ENCODE measurements around the gene ZNF512B. TPM values are rescaled to one million over a fixed set of nuclear protein-coding genes. Genes with fewer than 3 reads are reported as not detected.
"Not testable (repeated sequence)": the region's sequence is repeated elsewhere in the genome, so short reads cannot be mapped to it uniquely, and the experiment has no call there.

Gene ZNF512B
- total and polyA plus RNA-seq, 7 donors, result 3.3 to 14.4 (median 10.0) TPM

- DNase-seq (peak; percentile 73 to 79), ATAC-seq (peak; percentile 25 to 65 (median 42))
- 11 to 20% (median 15%) methylated on average over 30 to 52 of the region's 52 CpGs for WGBS, 3 donors
- peaks cover 20% of the 10 kb centered on the region for H3K4me1 ChIP-seq
- H3K27me3 ChIP-seq (ENCODE audit: insufficient read depth in 3 of 3, low read length in 2 of 3), result peaks cover 0 to 3% (median 0%) of the 10 kb centered on the region in 3 donors
- peak overlapping the region; percentile 62 for H3K4me3 ChIP-seq
- TF ChIP-seq CTCF (IDR thresholded peaks at IDR 0.05), result no peak
- H3K9me3 ChIP-seq, result no peaks in the 10 kb centered on the region
- H3K27ac ChIP-seq, result peak overlapping the region; percentile 44
- intact Hi-C loops (cut with DNase I), result no loop called here
- peaks cover 2 to 8% of the 10 kb centered on the region in 2 donors for H3K36me3 ChIP-seq (ENCODE audit: insufficient read depth in 1 of 2, low read depth in 1 of 2)
Observed at GRCh38 chr20:63978319-63979228, 8.8 kb upstream of the ZNF512B start.

DNA sequence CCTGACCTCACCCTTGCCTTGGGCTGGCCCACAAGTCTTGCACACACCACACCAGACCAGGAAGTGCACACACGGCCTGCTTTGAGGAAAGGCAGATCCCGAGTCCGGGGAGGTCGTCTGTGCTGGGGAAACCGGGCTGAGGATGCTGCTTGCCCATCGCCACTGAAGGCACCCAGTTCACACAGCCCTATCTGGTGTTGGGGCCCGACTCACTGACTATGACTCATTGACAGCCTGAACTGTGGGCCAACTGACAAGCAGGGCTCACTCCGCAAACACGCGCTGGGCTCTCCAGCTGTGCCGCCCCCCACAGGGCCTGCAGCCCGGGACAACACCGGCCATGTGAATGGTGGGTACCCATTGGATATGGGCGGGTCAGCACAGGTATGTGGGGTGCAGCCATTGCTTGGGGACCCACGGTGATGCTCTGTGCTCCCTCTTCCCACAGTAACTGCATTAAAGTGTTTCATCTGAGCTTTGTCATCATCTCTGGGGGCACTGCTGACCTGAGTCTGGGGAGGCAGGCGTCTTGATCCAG, 8.1 kb upstream of the ZNF512B start:
- WGBS, 3 donors, result 67 to 77% (median 67%) methylated on average over 16 of the region's 16 CpGs
- Histone ChIP-seq H3K4me1 (peaks cover 19% of the 10 kb centered on the region), H3K36me3 (ENCODE audit: insufficient read depth in 1 of 2, low read depth in 1 of 2) (peaks cover 0 to under 1% of the 10 kb centered on the region in 2 donors), H3K9me3 (no peaks in the 10 kb centered on the region), H3K4me3 (no peak overlapping the region), H3K27ac (no peak overlapping the region), H3K27me3 (ENCODE audit: insufficient read depth in 3 of 3, low read length in 2 of 3) (peaks cover 0 to 3% (median 0%) of the 10 kb centered on the region in 3 donors)
- TF ChIP-seq CTCF (IDR thresholded peaks at IDR 0.05), result no peak
- intact Hi-C loops (cut with DNase I), result no loop called here
- ATAC-seq (no peak), DNase-seq (no peak)

DNA sequence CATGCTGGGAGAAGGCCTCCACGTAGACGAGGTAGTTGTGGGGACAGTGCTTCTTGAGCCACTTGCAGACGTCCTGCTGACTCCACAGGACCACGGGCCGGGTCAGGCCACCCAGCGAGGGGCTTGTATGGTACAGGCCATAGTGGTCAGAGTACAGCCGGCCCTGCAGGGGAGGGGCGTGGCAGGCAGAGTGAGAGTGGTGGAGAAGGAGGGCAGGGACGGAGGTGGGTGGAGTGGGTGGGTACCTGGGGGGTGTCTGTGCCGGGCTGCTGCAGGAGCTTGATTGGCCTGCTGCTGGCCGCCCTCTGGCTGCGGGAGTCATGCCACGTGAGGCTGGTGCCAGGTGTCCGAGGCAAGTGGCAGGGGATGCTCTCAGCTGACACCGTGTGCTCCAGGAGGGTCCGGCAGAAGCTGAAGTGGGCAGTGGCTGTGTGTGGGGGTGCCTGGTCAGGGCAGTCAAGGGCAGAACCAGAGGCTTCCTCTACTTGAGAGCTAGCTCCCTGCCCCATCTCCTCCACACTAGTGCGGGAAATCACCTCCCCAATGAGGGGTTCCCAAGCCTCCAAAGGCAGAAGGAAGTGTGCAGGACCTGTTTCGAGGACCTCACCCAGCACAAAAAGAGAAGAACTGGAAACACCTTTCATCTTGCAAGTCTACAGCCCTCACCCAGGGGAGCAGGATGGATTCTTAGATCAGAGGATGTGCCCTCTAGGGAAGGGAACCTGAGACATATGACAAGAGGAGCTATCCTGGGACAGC, 7.4 kb upstream of the ZNF512B start:
- intact Hi-C loops (cut with DNase I), result no loop called here
- peaks cover 15% of the 10 kb centered on the region for H3K4me1 ChIP-seq
- H3K36me3 ChIP-seq (ENCODE audit: insufficient read depth in 1 of 2, low read depth in 1 of 2), result no peaks in the 10 kb centered on the region
- H3K27me3 ChIP-seq (ENCODE audit: insufficient read depth in 3 of 3, low read length in 2 of 3), result peaks cover 0 to 3% (median 0%) of the 10 kb centered on the region in 3 donors
- H3K27ac ChIP-seq, result no peak overlapping the region
- TF ChIP-seq CTCF (IDR thresholded peaks at IDR 0.05), result no peak
- H3K9me3 ChIP-seq, result no peaks in the 10 kb centered on the region
- DNase-seq (no peak), ATAC-seq (no peak)
- WGBS, 3 donors, result 81 to 92% (median 82%) methylated on average over 18 of the region's 18 CpGs
- no peak overlapping the region for H3K4me3 ChIP-seq

DNA sequence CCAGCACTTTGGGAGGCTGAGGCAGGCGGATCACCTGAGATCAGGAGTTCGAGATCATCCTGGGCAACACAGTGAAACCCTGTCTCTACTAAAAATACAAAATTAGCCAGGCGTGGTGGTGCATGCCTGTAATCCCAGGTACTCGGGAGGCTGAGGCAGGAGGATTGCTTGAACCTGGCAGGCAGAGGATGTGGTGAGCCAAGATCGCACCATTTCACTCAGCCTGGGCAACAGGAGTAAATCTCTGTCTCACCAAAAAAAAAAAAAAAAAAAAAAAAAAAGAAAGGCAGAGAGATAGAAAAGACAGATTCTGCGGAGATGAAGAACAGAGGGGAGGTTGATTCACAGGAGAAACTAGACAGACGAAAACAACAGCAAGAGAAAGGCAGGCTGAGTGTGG, 6.8 kb upstream of the ZNF512B start:
- ATAC-seq; H3K36me3 ChIP-seq (ENCODE audit: insufficient read depth in 1 of 2, low read depth in 1 of 2); DNase-seq; H3K4me3 ChIP-seq; H3K9me3 ChIP-seq; H3K27me3 ChIP-seq (ENCODE audit: insufficient read depth in 3 of 3, low read length in 2 of 3); H3K4me1 ChIP-seq; intact Hi-C loops (cut with DNase I); H3K27ac ChIP-seq: not testable (repeated sequence)
- WGBS, 3 donors, result 92 to 96% (median 93%) methylated on average over 7 of the region's 7 CpGs
